Left forelimb (tissue), 1 donor: Measurements from ENCODE around the gene B3GAT1.

Experiments used
- DNase-seq: peaks from one replicate; pipeline ENCODE4 v3.0.0-alpha.2; 2018; ENCODE audit warnings: low spot score

The B3GAT1 gene

DNA sequence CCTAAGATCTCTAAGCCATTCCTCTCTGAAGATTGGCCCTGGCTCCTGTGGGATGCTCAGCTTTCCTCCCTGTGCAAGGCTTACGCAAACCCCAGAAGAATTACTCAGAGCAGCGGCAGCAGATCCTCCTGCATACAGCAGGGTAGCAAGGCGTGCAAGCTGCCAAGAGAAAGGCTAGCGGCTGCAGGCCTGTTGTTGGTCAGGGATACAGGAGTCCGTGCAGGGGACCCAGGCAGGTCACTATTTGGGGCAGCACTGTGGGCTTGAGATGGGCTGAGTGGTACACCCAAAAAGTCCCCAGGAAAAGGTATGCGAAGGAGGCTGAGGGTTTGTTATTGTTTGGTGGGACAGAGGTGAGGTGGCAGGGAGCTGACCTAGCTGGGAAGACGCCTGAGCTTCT lies 78.7 kb downstream of the B3GAT1 start:
- no peak for DNase-seq

DNA sequence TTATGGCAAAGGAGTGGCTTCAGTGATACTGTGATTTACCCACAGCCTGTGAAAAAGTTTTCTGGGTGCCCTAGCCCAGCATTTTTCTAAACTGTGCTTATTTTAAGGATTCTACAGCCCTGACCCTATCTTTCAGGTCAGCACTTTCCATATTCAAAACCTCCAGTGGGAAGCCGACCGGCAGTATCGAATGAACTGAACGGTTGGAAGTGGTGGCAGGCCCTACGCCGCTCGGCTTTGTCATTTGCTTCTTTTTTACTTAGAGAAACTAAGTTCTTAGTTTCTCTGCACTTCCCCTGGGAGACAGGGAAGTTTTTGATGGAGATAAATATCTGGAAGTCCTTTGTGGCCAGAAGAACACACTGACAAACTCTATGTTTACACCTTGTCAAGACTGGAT lies 79.3 kb downstream of the B3GAT1 start:
- DNase-seq = no peak

DNA sequence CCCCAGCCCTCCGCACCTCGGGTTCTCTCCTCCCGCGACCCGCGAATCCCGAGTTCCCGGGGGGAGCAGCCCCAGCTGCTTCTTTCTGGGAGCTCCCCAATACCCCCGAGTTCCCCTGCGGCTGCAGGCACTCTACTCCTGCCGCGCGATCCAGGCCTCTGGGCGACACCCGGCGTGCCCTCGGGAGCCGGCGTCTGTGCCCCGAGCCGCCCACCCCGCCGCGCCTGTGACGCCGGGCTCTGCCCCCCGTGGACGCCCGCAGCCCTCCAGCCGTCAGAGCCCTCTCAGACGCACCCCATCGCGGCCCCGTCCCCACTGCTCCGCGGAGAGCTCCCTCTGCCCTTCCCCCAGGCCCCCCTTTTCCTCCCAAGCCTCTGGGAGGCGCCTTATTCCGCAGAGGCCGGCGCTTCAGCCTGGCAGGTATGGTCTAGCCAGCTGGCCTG lies 79.8 kb downstream of the B3GAT1 start:
- DNase-seq = no peak

DNA sequence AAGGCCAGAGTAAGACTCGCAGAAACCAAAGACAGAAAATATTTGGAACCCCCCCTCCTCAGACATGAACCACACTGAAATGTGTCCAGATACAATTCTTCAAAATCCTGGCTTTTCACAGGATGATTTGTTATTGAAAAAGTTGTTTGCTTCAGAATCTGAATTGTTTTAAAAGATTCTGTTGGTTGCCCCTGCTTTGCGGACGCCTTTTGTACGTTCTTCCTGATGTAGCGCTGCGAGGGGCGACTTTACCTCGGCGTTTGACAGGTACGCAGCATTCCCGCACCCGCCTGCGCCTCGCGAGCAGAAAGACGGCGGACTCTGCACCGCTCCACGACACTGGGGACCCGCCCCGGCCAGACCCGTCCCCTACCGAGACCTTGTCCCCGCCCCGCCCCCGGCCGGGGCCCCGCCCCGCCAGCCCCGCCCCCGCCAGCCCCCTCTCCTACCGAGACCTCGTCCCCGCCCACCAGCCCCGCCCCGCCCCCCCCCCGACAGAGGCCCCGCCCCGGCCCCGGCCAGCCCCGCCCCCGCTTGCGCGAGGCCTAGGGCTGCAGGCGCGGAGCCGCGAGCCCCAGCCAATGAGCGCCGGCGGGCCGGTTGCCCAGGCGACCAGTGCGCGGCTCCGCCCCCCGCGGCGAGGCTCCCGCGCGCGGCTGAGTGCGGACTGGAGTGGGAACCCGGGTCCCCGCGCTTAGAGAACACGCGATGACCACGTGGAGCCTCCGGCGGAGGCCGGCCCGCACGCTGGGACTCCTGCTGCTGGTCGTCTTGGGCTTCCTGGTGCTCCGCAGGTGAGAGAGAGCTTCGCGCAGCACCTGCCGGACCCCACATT lies 80.5 kb downstream of the B3GAT1 start, which contains the start of gene GLB1L2:
Gene GLB1L2 (plus strand): TSS at position 635 of the 835 bp plus-strand sequence. CDS start 74 bp downstream, at position 709.
- DNase-seq = peak; percentile 75

DNA sequence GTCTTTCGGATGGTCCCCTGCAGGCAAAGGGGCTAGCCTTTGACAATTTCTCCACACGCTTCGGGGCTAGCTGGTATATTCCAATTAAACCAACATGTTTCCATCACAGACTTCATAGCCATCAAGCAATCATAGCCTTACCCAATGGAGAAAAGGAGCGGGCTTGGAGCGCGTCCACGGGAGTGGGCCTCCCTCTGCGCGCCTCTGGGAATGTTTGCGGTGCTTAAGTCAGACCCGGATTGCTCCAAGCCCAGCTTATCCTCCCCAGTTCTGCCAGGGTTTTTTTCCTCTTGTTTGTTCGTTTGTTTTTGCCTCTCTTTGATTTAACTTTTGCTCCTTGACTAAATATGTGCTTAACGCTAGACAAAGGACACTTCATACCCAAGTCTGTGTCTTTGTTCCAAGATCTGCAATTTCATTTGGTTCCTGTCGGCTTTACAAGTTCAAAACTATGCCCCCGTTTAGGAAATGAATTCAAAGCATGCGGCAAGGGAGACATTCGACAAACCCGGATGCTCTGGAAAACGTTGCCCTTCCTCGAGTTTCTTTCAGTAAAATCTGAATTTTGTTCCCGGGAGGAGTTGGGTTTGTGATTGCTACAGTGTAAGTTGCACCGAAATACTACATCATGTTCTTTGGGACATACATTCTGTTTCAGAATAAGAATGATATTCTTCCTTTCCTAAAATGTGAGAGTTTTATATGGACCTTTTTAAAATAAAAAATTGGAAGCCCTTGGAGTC lies 81.3 kb downstream of the B3GAT1 start:
- no peak for DNase-seq
